Natural killer cell (primary cell): ENCODE measurements around the gene LY6G6C. TPM values are rescaled to one million over a fixed set of nuclear protein-coding genes. Genes with fewer than 3 reads are reported as not detected.

Experiments used
- ATAC-seq, 3 donors: fragments of 150-1000 bp in 2 of 3; fragments of 200-7000 bp in 1 of 3; cut with Tn5 transposase; 1 replicate in 1 of 3; 2 replicates in 2 of 3; pipeline ENCODE4 v1.10.0; 2021; ENCODE audit warnings: mild to moderate bottlenecking in 2 of 3, moderate library complexity in 2 of 3
- DNase-seq, 2 donors: peaks; one replicate each; pipeline versions ENCODE4 v3.0.0 to v3.0.0-alpha.2; 2013 to 2021; ENCODE audit warnings: mixed read lengths in 1 of 2
- H3K27ac ChIP-seq: one replicate; pipeline ENCODE4 v1.5.1; 2013; ENCODE audit warnings: mild to moderate bottlenecking, low read length
- H3K27me3 ChIP-seq: one replicate; pipeline ENCODE4 v1.6.1; 2013; ENCODE audit warnings: low read length; ENCODE audit not compliant: control insufficient read depth, insufficient read depth
- H3K36me3 ChIP-seq: one replicate; pipeline ENCODE4 v1.6.1; 2013; ENCODE audit warnings: low read length; ENCODE audit not compliant: control insufficient read depth, insufficient read depth
- H3K4me1 ChIP-seq: one replicate; pipeline ENCODE4 v1.6.1; 2013; ENCODE audit warnings: low read length; ENCODE audit not compliant: control insufficient read depth, insufficient read depth
- H3K4me3 ChIP-seq: one replicate; pipeline ENCODE4 v1.5.1; 2013; ENCODE audit warnings: low read length
- H3K9me3 ChIP-seq: one replicate; pipeline ENCODE4 v1.6.1; 2013; ENCODE audit warnings: low read length; ENCODE audit not compliant: control insufficient read depth, insufficient read depth
- H3K27ac Mint-ChIP-seq, 2 donors: one replicate each; pipeline ENCODE4 v1.8.0; 2022; ENCODE audit warnings: mild to moderate bottlenecking in 2 of 2, mixed read lengths in 2 of 2, moderate library complexity in 1 of 2
- H3K27me3 Mint-ChIP-seq, 2 donors: one replicate each; pipeline ENCODE4 v1.8.0; 2022; ENCODE audit warnings: low read depth in 2 of 2, mixed read lengths in 2 of 2
- H3K36me3 Mint-ChIP-seq: one replicate; pipeline ENCODE4 v1.8.0; 2022; ENCODE audit warnings: mixed read lengths
- H3K4me1 Mint-ChIP-seq, 2 donors: one replicate each; pipeline ENCODE4 v1.8.0; 2022; ENCODE audit warnings: mixed read lengths in 2 of 2
- H3K4me3 Mint-ChIP-seq: one replicate; pipeline ENCODE4 v1.8.0; 2022; ENCODE audit warnings: mild to moderate bottlenecking, moderate library complexity, mixed read lengths
- H3K9me3 Mint-ChIP-seq, 2 donors: one replicate each; pipeline ENCODE4 v1.8.0; 2022; ENCODE audit warnings: mixed read lengths in 2 of 2
- WGBS: methylation state at CpG from one replicate; pipeline ENCODE4 v1.1.7; 2013; ENCODE audit warnings: missing lambda C conversion rate; ENCODE audit not compliant: insufficient coverage; 5-methylcytosine and 5-hydroxymethylcytosine counted together
- intact Hi-C: fragments of 100-400 bp; cut with micrococcal nuclease; formaldehyde crosslinking; loops from one replicate; pipeline ENCODE4 v1.14.2; 2022
- total RNA-seq, 4 donors: library from RNA; stranded (reverse); fragments of 120-200 nt in 1 of 4; gene quantifications; one replicate each; pipeline versions ENCODE4 v1.2.3 to v1.2.4, GENCODE V29; 2013 to 2022
- TF ChIP-seq, protein P1 (sequence below): fragments of 200-600 bp; IDR thresholded peaks from one replicate; pipeline ENCODE4 v1.8.0; 2022; ENCODE audit warnings: antibody characterized with exemption

Gene LY6G6C
- total RNA-seq, 3 donors from 2014 or later (not counting 1 experiment from before 2014, with no cell fraction given): not detected

DNA sequence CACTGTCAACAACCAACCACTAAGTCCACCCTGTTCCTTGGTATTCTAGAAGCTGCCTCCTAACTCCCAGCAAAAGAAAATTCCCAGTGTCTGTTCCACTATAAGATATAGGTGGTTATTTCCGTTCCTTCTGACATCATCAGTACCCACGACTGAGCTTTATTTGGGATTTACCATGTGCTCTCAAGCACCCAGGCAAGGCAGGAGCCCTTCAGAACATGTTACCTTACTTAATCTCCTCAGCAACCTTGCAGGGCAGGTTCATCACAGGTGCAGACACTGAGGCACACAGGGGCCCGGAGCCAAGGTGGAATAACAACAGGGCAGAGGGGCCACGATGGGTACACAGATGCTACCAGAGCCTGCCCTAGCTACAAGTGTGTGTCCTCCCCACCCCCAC, 29.2 kb downstream of the LY6G6C start:
- H3K36me3 ChIP-seq: peaks cover 80% of the 10 kb centered on the region
- ATAC-seq (no peak), DNase-seq (no peak)
- 98% methylated on average over 4 of the region's 4 CpGs for WGBS
- H3K4me1 ChIP-seq: no peaks in the 10 kb centered on the region
- no peaks in the 10 kb centered on the region for H3K27me3 Mint-ChIP-seq
- intact Hi-C loops: no loop called here
- TF ChIP-seq, protein P1, sequence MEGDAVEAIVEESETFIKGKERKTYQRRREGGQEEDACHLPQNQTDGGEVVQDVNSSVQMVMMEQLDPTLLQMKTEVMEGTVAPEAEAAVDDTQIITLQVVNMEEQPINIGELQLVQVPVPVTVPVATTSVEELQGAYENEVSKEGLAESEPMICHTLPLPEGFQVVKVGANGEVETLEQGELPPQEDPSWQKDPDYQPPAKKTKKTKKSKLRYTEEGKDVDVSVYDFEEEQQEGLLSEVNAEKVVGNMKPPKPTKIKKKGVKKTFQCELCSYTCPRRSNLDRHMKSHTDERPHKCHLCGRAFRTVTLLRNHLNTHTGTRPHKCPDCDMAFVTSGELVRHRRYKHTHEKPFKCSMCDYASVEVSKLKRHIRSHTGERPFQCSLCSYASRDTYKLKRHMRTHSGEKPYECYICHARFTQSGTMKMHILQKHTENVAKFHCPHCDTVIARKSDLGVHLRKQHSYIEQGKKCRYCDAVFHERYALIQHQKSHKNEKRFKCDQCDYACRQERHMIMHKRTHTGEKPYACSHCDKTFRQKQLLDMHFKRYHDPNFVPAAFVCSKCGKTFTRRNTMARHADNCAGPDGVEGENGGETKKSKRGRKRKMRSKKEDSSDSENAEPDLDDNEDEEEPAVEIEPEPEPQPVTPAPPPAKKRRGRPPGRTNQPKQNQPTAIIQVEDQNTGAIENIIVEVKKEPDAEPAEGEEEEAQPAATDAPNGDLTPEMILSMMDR: no peak
- H3K4me3 ChIP-seq: no peak overlapping the region
- no peaks in the 10 kb centered on the region for H3K9me3 Mint-ChIP-seq
- H3K27ac ChIP-seq: no peak overlapping the region
- H3K36me3 Mint-ChIP-seq: no peaks in the 10 kb centered on the region
- no peaks in the 10 kb centered on the region for H3K27me3 ChIP-seq
- H3K9me3 ChIP-seq: no peaks in the 10 kb centered on the region
- no peak overlapping the region for H3K27ac Mint-ChIP-seq
- H3K4me3 Mint-ChIP-seq: no peak overlapping the region
- peaks cover 0 to 13% of the 10 kb centered on the region in 2 donors for H3K4me1 Mint-ChIP-seq

DNA sequence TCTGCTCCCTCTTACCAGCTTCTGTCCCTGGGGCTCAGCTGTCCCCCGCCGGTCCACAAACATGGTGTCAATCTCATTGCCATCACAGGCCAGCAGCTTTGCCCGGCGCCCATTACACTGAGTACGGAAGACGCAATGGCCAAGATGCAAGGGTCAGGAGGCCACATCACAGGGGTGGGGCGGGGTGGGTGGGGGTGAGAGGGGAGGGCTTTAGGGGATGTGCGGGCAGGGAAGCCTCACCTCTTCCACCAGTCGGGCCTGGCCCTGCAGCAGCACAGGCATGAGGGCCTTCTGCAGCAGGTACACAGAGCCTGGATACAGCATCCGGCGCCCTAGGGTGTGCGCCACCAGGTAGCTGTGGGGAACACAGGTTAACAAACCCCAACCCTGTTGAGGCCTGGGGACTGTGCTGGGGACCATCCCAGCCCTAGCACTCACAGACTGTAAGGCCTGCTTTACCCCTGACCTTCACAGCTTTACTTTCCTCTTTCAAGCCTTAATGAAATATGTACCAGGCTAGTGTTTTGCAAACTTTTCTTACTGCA, 29.9 kb downstream of the LY6G6C start:
- WGBS: 97% methylated on average over 11 of the region's 12 CpGs

DNA sequence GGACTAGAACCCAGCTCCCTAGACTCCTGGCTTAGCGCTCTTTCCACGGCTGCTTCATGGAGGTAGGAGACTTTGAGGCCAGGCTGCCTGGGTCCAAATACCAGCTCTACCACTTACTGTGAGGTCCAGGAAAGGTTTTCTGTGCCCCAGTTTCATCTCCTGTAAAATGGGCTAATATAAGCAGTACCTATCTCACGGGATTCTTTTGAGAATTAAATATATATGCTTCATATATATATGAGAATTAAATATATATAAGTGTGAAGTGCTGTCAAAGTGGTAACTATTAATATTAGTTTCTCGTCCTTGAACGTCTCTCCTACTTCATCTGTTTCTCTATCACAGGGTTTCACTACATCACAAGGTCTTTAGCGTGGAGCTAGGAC, 30.5 kb downstream of the LY6G6C start:
- H3K4me1 Mint-ChIP-seq: peaks cover 0 to 7% of the 10 kb centered on the region in 2 donors
- H3K4me3 Mint-ChIP-seq: no peak overlapping the region
- Histone ChIP-seq H3K9me3 (no peaks in the 10 kb centered on the region), H3K36me3 (peaks cover 79% of the 10 kb centered on the region), H3K4me1 (no peaks in the 10 kb centered on the region), H3K27me3 (no peaks in the 10 kb centered on the region), H3K27ac (no peak overlapping the region), H3K4me3 (no peak overlapping the region)
- no peaks in the 10 kb centered on the region for H3K27me3 Mint-ChIP-seq
- TF ChIP-seq, protein P1: no peak
- no peaks in the 10 kb centered on the region for H3K36me3 Mint-ChIP-seq
- DNase-seq (no peak), ATAC-seq (no peak)
- 100% methylated on average over 5 of the region's 6 CpGs for WGBS
- H3K27ac Mint-ChIP-seq: no peak overlapping the region
- no peaks in the 10 kb centered on the region for H3K9me3 Mint-ChIP-seq
- intact Hi-C loops: no loop called here

More for the DNA sequence above, 29.9 kb downstream of the LY6G6C start:
- no peaks in the 10 kb centered on the region for H3K36me3 Mint-ChIP-seq
- H3K36me3 ChIP-seq: peaks cover 81% of the 10 kb centered on the region
- no peak overlapping the region for H3K27ac ChIP-seq
- H3K4me1 Mint-ChIP-seq: peaks cover 0 to 7% of the 10 kb centered on the region in 2 donors
- H3K9me3 Mint-ChIP-seq: no peaks in the 10 kb centered on the region
- H3K4me1 ChIP-seq: no peaks in the 10 kb centered on the region
- no peak overlapping the region for H3K4me3 Mint-ChIP-seq
- no peak overlapping the region for H3K4me3 ChIP-seq
- intact Hi-C loops: no loop called here
- H3K27me3 ChIP-seq: no peaks in the 10 kb centered on the region
- TF ChIP-seq, protein P1: no peak
- no peak for ATAC-seq
- H3K9me3 ChIP-seq: no peaks in the 10 kb centered on the region
- no peaks in the 10 kb centered on the region for H3K27me3 Mint-ChIP-seq
- no peak overlapping the region for H3K27ac Mint-ChIP-seq
- no peak for DNase-seq
